ENCODE measurements around the gene GAL. TPM values are rescaled to one million over a fixed set of nuclear protein-coding genes. Genes with fewer than 3 reads are reported as not detected.

GAL gene
- total RNA-seq, 1 donor from 2014 or later, result 1.8 TPM

- DNase-seq (ENCODE audit: low read depth, low spot score), result no peak
Measured at GRCh38 chr11:68658661-68659060, 25.7 kb upstream of the GAL start.

GRCh38 chr11:68659158-68659921, 25.0 kb upstream of the GAL start:
- DNase-seq (ENCODE audit: low read depth, low spot score), result peak; percentile 65

GRCh38 chr11:68660066-68660810, 24.1 kb upstream of the GAL start:
- DNase-seq (ENCODE audit: low read depth, low spot score), result no peak

- DNase-seq (ENCODE audit: low read depth, low spot score), result no peak
Measured at GRCh38 chr11:68661014-68661413, 23.3 kb upstream of the GAL start.

- no peak for DNase-seq (ENCODE audit: low read depth, low spot score)
Measured at GRCh38 chr11:68661697-68662603, 22.4 kb upstream of the GAL start.

- DNase-seq (ENCODE audit: low read depth, low spot score), result no peak
Measured at GRCh38 chr11:68663482-68664010, 20.8 kb upstream of the GAL start.

GRCh38 chr11:68664141-68664540, 20.2 kb upstream of the GAL start:
- no peak for DNase-seq (ENCODE audit: low read depth, low spot score)

GRCh38 chr11:68664906-68665305, 19.4 kb upstream of the GAL start:
- DNase-seq (ENCODE audit: low read depth, low spot score), result no peak

- no peak for DNase-seq (ENCODE audit: low read depth, low spot score)
Measured at GRCh38 chr11:68665436-68665835, 18.9 kb upstream of the GAL start.

- DNase-seq (ENCODE audit: low read depth, low spot score), result no peak
Measured at GRCh38 chr11:68666849-68667248, 17.5 kb upstream of the GAL start.

GRCh38 chr11:68667511-68668500, 16.5 kb upstream of the GAL start:
- no peak for DNase-seq (ENCODE audit: low read depth, low spot score)

- no peak for DNase-seq (ENCODE audit: low read depth, low spot score)
Measured at GRCh38 chr11:68669301-68670090, 14.8 kb upstream of the GAL start.

GRCh38 chr11:68670208-68670992, 13.9 kb upstream of the GAL start:
- DNase-seq (ENCODE audit: low read depth, low spot score), result no peak

- DNase-seq (ENCODE audit: low read depth, low spot score), result no peak
Measured at GRCh38 chr11:68673306-68673945, 10.9 kb upstream of the GAL start.

GRCh38 chr11:68673991-68674390, 10.4 kb upstream of the GAL start:
- DNase-seq (ENCODE audit: low read depth, low spot score), result no peak

GRCh38 chr11:68674461-68674860, 9.9 kb upstream of the GAL start:
- no peak for DNase-seq (ENCODE audit: low read depth, low spot score)

GRCh38 chr11:68677432-68677831, 6.9 kb upstream of the GAL start:
- DNase-seq (ENCODE audit: low read depth, low spot score), result peak; percentile 29

- no peak for DNase-seq (ENCODE audit: low read depth, low spot score)
Measured at GRCh38 chr11:68678031-68678441, 6.3 kb upstream of the GAL start.
